Heart left ventricle (tissue), 16 donors: ENCODE data around the gene TMEM106B. TPM values are rescaled to one million over a fixed set of nuclear protein-coding genes. Genes with fewer than 3 reads are reported as not detected.

Source experiments
- ATAC-seq, 4 donors: fragments of 200-7000 bp; cut with Tn5 transposase; one replicate each; pipeline ENCODE4 v1.9.1; 2020 to 2022; ENCODE audit warnings: moderate library complexity in 4 of 4, mild to moderate bottlenecking in 3 of 4, moderate number of reproducible peaks in 1 of 4
- DNase-seq, 5 donors: peaks; one replicate each; pipeline ENCODE4 v3.0.0-alpha.2; 2020
- H3K27ac ChIP-seq, 12 donors: fragments of 200-600 bp; sonication (generic) in 4 of 12; one replicate each; pipeline versions ENCODE4 v1.5.0 to v1.8.0; 2016 to 2022; ENCODE audit warnings: mild to moderate bottlenecking in 2 of 12
- H3K27me3 ChIP-seq, 9 donors: fragments of 200-600 bp; sonication (generic) in 2 of 9; one replicate each; pipeline versions ENCODE4 v1.5.1 to v1.8.0; 2016 to 2022; ENCODE audit warnings: mild to moderate bottlenecking in 3 of 9
- H3K36me3 ChIP-seq, 9 donors: fragments of 200-600 bp; sonication (generic) in 2 of 9; one replicate each; pipeline versions ENCODE4 v1.5.0 to v1.8.0; 2018 to 2022; ENCODE audit warnings: mild to moderate bottlenecking in 2 of 9
- H3K4me1 ChIP-seq, 12 donors: fragments of 200-600 bp; sonication (generic) in 4 of 12; one replicate each; pipeline versions ENCODE4 v1.5.0 to v1.8.0; 2016 to 2022; ENCODE audit warnings: mild to moderate bottlenecking in 3 of 12
- H3K4me3 ChIP-seq, 12 donors: fragments of 200-600 bp; sonication (generic) in 4 of 12; one replicate each; pipeline versions ENCODE4 v1.5.0 to v1.8.0; 2017 to 2022; ENCODE audit warnings: mild to moderate bottlenecking in 9 of 12, moderate library complexity in 4 of 12
- H3K9me3 ChIP-seq, 12 donors: fragments of 200-600 bp; sonication (generic) in 4 of 12; one replicate each; pipeline versions ENCODE4 v1.5.0 to v1.8.0; 2016 to 2022; ENCODE audit warnings: mild to moderate bottlenecking in 1 of 12
- POLR2A ChIP-seq, 2 donors: fragments of 450-650 bp; IDR thresholded peaks; one replicate each; pipeline ENCODE4 v1.6.1; 2017; ENCODE audit warnings: antibody characterized with exemption in 2 of 2, mild to moderate bottlenecking in 2 of 2, moderate library complexity in 2 of 2
- WGBS, 4 donors: extraction: QIAGEN DNeasy Blood & Tissue Kit in 2 of 4; methylation state at CpG; one replicate each; pipeline versions ENCODE4 v1.1.5 to v1.1.7; 2013 to 2018; 5-methylcytosine and 5-hydroxymethylcytosine counted together
- intact Hi-C, 10 donors: fragments of 100-400 bp; cut with DNase I; formaldehyde crosslinking; loops; one replicate each; pipeline versions ENCODE4 v1.11.1 to v1.14.2; 2022
- polyA plus RNA-seq, 2 donors: library from polyadenylated mRNA; stranded (reverse); fragments of 200-250 nt; gene quantifications; one replicate each; pipeline ENCODE4 v1.2.3, GENCODE V29; 2013
- total RNA-seq, 9 donors: library from RNA; depleted of rRNA in 2 of 9; stranded (reverse); fragments of >200 nt in 2 of 9; fragmentation: NEBNext Ultra II Directional in 3 of 9; extraction: Animal tissue kit (Norgen Biotek cat#: 25700) in 3 of 9; gene quantifications; one replicate each; pipeline versions ENCODE4 v1.1.0 to v1.2.4, GENCODE V29; 2016 to 2023
- TF ChIP-seq, protein P1 (sequence below), 12 donors: fragments of 200-600 bp; sonication (generic) in 4 of 12; IDR thresholded peaks; one replicate each; pipeline versions ENCODE4 v1.5.0 to v1.8.0; 2018 to 2022; ENCODE audit warnings: antibody characterized with exemption in 12 of 12, mild to moderate bottlenecking in 5 of 12
- donor health status: ischemic (EF 13 %, LVEDD 7.1; RV severe dilation, severe dysfunction).
- donor health status: healthy with polysubstance abuse.
- donor health status: DM: no; HTN: yes; CAD: no.
- donor health status: DM: no; HTN: no; CAD: no.
- donor health status: ischemic (EF 25% LVEDD 6.9; RV normal size, moderate dysfunction).
- donor health status: ischemic (EF 25% LVEDD 5.7; RV mildly dilated, moderate dysfunction).
- donor health status: healthy.
- donor health status: DM: yes; HTN: yes; CAD: no.
- donor health status: ischemic (EF 35%, LVEDD 5.7; RV mildly dilated, moderate dysfunction).
- donor health status: nonischemic (EF 11% LVEDD 7.7; RV severe dilation, severe dysfunction).
- donor health status: DM: yes; HTN: yes; CAD: no.
- donor health status: PGD.
- donor health status: ischemic (EF 29% LVEDD 5.4; RV normal size, mild dysfunction).
- donor health status: nonischemic (EF 23%, LVEDD 6.1; RV moderate dilation, normal function).

Gene TMEM106B
- total and polyA plus RNA-seq, 11 donors = 11.5 to 54.1 (median 45.8) TPM

DNA sequence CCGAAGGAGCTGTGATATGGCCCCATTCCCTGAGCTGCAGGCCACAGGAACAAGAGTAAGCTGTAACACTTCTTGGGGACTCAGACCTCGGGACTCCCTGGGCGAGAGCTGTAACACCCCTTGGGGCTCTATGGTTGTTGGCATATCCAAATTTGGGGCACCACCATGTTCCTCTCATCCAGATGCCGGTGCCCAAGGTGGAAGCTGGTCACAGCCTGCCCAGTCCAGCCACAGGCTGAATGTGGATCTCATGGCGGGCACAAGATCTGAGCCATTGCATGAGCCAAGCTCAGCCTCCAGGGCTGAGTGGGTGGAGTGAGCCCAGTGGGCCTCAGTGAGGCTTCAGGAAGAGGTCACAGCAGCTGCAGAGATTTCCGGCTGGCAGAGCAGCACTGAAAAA is 78.9 kb downstream of the TMEM106B start:
- Histone ChIP-seq H3K27me3 (peaks cover 0 to 5% (median 0%) of the 10 kb centered on the region in 9 donors), H3K4me3 (no peak overlapping the region), H3K36me3 (no peaks in the 10 kb centered on the region), H3K4me1 (no peaks in the 10 kb centered on the region), H3K27ac (no peak overlapping the region), H3K9me3 (peaks cover 0 to 15% (median 3%) of the 10 kb centered on the region in 12 donors)
- TF ChIP-seq POLR2A (IDR thresholded peaks at IDR 0.05) = no peak
- TF ChIP-seq, protein P1, sequence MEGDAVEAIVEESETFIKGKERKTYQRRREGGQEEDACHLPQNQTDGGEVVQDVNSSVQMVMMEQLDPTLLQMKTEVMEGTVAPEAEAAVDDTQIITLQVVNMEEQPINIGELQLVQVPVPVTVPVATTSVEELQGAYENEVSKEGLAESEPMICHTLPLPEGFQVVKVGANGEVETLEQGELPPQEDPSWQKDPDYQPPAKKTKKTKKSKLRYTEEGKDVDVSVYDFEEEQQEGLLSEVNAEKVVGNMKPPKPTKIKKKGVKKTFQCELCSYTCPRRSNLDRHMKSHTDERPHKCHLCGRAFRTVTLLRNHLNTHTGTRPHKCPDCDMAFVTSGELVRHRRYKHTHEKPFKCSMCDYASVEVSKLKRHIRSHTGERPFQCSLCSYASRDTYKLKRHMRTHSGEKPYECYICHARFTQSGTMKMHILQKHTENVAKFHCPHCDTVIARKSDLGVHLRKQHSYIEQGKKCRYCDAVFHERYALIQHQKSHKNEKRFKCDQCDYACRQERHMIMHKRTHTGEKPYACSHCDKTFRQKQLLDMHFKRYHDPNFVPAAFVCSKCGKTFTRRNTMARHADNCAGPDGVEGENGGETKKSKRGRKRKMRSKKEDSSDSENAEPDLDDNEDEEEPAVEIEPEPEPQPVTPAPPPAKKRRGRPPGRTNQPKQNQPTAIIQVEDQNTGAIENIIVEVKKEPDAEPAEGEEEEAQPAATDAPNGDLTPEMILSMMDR (IDR thresholded peaks at IDR 0.05) = no peak
- no peak for ATAC-seq
- WGBS, 4 donors = 71 to 86% (median 78%) methylated on average over 6 of the region's 6 CpGs
- no peak for DNase-seq
- intact Hi-C loops = no loop called here

- Histone ChIP-seq H3K27me3 (peaks cover 0 to 5% (median 0%) of the 10 kb centered on the region in 9 donors), H3K4me1 (no peaks in the 10 kb centered on the region), H3K36me3 (no peaks in the 10 kb centered on the region), H3K27ac (no peak overlapping the region), H3K9me3 (peaks cover 0 to 15% (median 3%) of the 10 kb centered on the region in 12 donors), H3K4me3 (no peak overlapping the region)
- ATAC-seq = no peak
- 72 to 76% (median 74%) methylated on average over 1 of the region's 1 CpG for WGBS, 4 donors
- DNase-seq = no peak
- intact Hi-C loops = no loop called here
- no peak for TF ChIP-seq POLR2A (IDR thresholded peaks at IDR 0.05)
- TF ChIP-seq, protein P1 (IDR thresholded peaks at IDR 0.05) = no peak
Measured at GRCh38 chr7:12290761-12291160, 79.7 kb downstream of the TMEM106B start.

DNA sequence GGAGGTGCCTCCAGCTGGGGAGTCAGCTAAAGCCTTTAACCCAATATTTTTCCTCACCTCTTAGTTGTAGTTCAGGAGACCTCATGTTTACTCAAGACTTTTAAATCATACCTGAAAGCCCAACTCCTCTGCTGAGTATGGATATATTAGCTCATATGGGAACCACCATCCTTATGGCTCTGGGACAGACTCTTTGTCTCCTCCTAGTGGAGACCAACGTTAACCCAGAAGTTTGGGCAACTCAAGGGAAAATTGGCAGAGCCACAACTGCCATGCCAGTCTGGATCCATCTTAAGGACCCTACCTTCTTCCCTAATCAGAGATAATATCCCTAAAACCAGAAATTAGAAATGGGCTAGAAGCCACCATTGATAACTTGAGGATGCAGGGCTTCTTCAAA is 80.8 kb downstream of the TMEM106B start:
- Histone ChIP-seq H3K9me3 (peaks cover 0 to 15% (median 3%) of the 10 kb centered on the region in 12 donors), H3K27ac (no peak overlapping the region), H3K4me3 (no peak overlapping the region), H3K27me3 (peaks cover 0 to 5% (median 0%) of the 10 kb centered on the region in 9 donors), H3K36me3 (no peaks in the 10 kb centered on the region), H3K4me1 (no peaks in the 10 kb centered on the region)
- no peak for ATAC-seq
- no peak for DNase-seq
- intact Hi-C loops = no loop called here
- 76 to 92% (median 81%) methylated on average over 1 of the region's 1 CpG for WGBS, 4 donors
- TF ChIP-seq, protein P1 (IDR thresholded peaks at IDR 0.05) = peak in 1 of 12 donors; percentile 15
- no peak for TF ChIP-seq POLR2A (IDR thresholded peaks at IDR 0.05)

Other genes with a start within 250 kb of the TMEM106B start
- under 1 TPM in 3 of 9 donors, not detected in 6; 0.07 to 0.58 (median 0.27) TPM for gene VWDE, start 192.6 kb downstream of the TMEM106B start, total RNA-seq
- gene VWDE, start 192.6 kb downstream of the TMEM106B start, polyA plus RNA-seq = not detected